HepG2 (cell line): Measurements from ENCODE around the gene CDK5RAP2. TPM values are rescaled to one million over a fixed set of nuclear protein-coding genes. Genes with fewer than 3 reads are reported as not detected.

Experiments used
- AHDC1 ChIP-seq: sonication (generic); formaldehyde crosslinking; IDR thresholded peaks from 2 replicates; pipeline ENCODE4 v1.5.1; 2020; ENCODE audit warnings: mild to moderate bottlenecking, missing genetic modification reagents, borderline replicate concordance
- AHR ChIP-seq: IDR thresholded peaks from 2 replicates; pipeline ENCODE4 v1.6.1; 2018; ENCODE audit warnings: missing genetic modification reagents, missing compliant biosample characterization
- ARNT2 ChIP-seq: sonication (generic); formaldehyde crosslinking; IDR thresholded peaks from 2 replicates; pipeline ENCODE4 v1.8.0; 2022; ENCODE audit warnings: mild to moderate bottlenecking, low read depth, missing genetic modification reagents, moderate library complexity
- ATF3 ChIP-seq: sonication (generic); formaldehyde crosslinking; IDR thresholded peaks from 2 replicates; pipeline ENCODE4 v1.4.0; 2020; ENCODE audit warnings: missing genetic modification reagents
- ISX ChIP-seq: sonication (generic); formaldehyde crosslinking; conservative IDR thresholded peaks from 2 replicates; pipeline ENCODE4 v1.5.0; 2020; ENCODE audit warnings: missing genetic modification reagents
- JDP2 ChIP-seq: sonication (generic); formaldehyde crosslinking; IDR thresholded peaks from 2 replicates; pipeline ENCODE4 v1.8.1; 2022; ENCODE audit warnings: missing genetic modification reagents, borderline replicate concordance
- MAFK ChIP-seq, 2 experiments: IDR thresholded peaks in 1 of 2; conservative IDR thresholded peaks in 1 of 2; 2 replicates each; pipeline ENCODE4 v1.6.1; 2011; ENCODE audit warnings: improper control_type of control experiment in 2 of 2, low read length in 2 of 2
- MBNL3 ChIP-seq: fragments of 250-450 bp; sonication (Bioruptor Pico); conservative IDR thresholded peaks from 2 replicates; pipeline ENCODE4 v1.8.0; 2022; ENCODE audit warnings: mild to moderate bottlenecking, inconsistent platforms
- MTA1 ChIP-seq: sonication (generic); formaldehyde crosslinking; IDR thresholded peaks from 2 replicates; pipeline ENCODE4 v1.4.0; 2020; ENCODE audit warnings: missing genetic modification reagents, mild to moderate bottlenecking, borderline replicate concordance
- PATZ1 ChIP-seq: sonication (generic); formaldehyde crosslinking; IDR thresholded peaks from 2 replicates; pipeline ENCODE4 v1.4.0; 2020; ENCODE audit warnings: missing genetic modification reagents
- PHF8 ChIP-seq: sonication (generic); formaldehyde crosslinking; IDR thresholded peaks from 2 replicates; pipeline ENCODE4 v1.5.0; 2020; ENCODE audit warnings: missing genetic modification reagents
- ZBTB37 ChIP-seq: sonication (generic); formaldehyde crosslinking; IDR thresholded peaks from 2 replicates; pipeline ENCODE4 v1.4.0; 2020; ENCODE audit warnings: mild to moderate bottlenecking, missing genetic modification reagents
- ZNF431 ChIP-seq: sonication (generic); formaldehyde crosslinking; IDR thresholded peaks from 2 replicates; pipeline ENCODE4 v1.9.0; 2022; ENCODE audit warnings: missing genetic modification reagents, low read depth, mild to moderate bottlenecking, borderline replicate concordance
- ZNF556 ChIP-seq: sonication (generic); formaldehyde crosslinking; IDR thresholded peaks from 2 replicates; pipeline ENCODE4 v1.4.0; 2020; ENCODE audit warnings: mild to moderate bottlenecking, missing genetic modification reagents, borderline replicate concordance
- ZNF563 ChIP-seq: sonication (generic); formaldehyde crosslinking; IDR thresholded peaks from 2 replicates; pipeline ENCODE4 v1.8.0; 2022; ENCODE audit warnings: mild to moderate bottlenecking, moderate library complexity, missing genetic modification reagents
- ZNF577 ChIP-seq: sonication (generic); formaldehyde crosslinking; IDR thresholded peaks from 2 replicates; pipeline ENCODE4 v1.4.0; 2020; ENCODE audit warnings: mild to moderate bottlenecking, low read depth, missing genetic modification reagents, borderline replicate concordance
- ZNF703 ChIP-seq: sonication (generic); formaldehyde crosslinking; IDR thresholded peaks from 2 replicates; pipeline ENCODE4 v1.5.1; 2020; ENCODE audit warnings: missing genetic modification reagents, mild to moderate bottlenecking, moderate library complexity, borderline replicate concordance
- ZNF704 ChIP-seq: sonication (generic); formaldehyde crosslinking; IDR thresholded peaks from 2 replicates; pipeline ENCODE4 v1.8.1; 2023; ENCODE audit warnings: mild to moderate bottlenecking, inconsistent platforms, moderate library complexity, missing genetic modification reagents, borderline replicate concordance
- polyA plus RNA-seq, 8 experiments: library from polyadenylated mRNA; depleted of rRNA in 3 of 8; stranded (reverse) in 7 of 8; unstranded in 1 of 8; fragments of >200 nt; fragmentation: Illumina TruSeq in 4 of 8; extraction: Trizol in 4 of 8; gene quantifications; 2 replicates each; pipeline versions ENCODE4 v1.2.1 to v1.2.3, GENCODE V29; 2011 to 2016; ENCODE audit warnings: low read depth in 4 of 8, missing spikeins in 1 of 8, mixed read lengths in 1 of 8; ENCODE audit not compliant: insufficient read depth in 1 of 8
- total RNA-seq, 5 experiments: library from RNA; depleted of rRNA; stranded (reverse); fragments of >200 nt; fragmentation: Illumina TruSeq; extraction: Trizol; gene quantifications; 2 replicates each; pipeline ENCODE4 v1.2.3, GENCODE V29; 2016; ENCODE audit warnings: low read depth in 1 of 5

CDK5RAP2 gene
- total and polyA plus RNA-seq, 2 of the 13 experiments (the other 11 are each of a cell fraction or from before 2014, with no cell fraction given): 31.8 to 42.2 TPM

- no peak for TF ChIP-seq AHDC1 (CRISPR knock-in tag)
- TF ChIP-seq ZNF704 (CRISPR knock-in tag): no peak
- TF ChIP-seq MAFK (conservative IDR thresholded peaks at IDR 0.05 in 1 of 2, IDR thresholded peaks at IDR 0.05 in 1 of 2; ENCODE audit: low read length in 2 of 2): no peak
- TF ChIP-seq ZBTB37 (CRISPR knock-in tag): no peak
- 0 out of 2 replicates have a peak, but pooled peaks have one; percentile 31 for TF ChIP-seq ARNT2
- TF ChIP-seq ISX (CRISPR knock-in tag): no peak
- no peak for TF ChIP-seq ZNF703 (CRISPR knock-in tag)
- TF ChIP-seq PHF8: no peak
- TF ChIP-seq MTA1 (CRISPR knock-in tag): no peak
- TF ChIP-seq ZNF577: no peak
- TF ChIP-seq ZNF431 (CRISPR knock-in tag): no peak
- no peak for TF ChIP-seq ZNF563 (CRISPR knock-in tag)
- no peak for TF ChIP-seq ATF3 (CRISPR knock-in tag)
- TF ChIP-seq JDP2 (CRISPR knock-in tag): no peak
- peak; percentile 18; the same call in 1 of the 2 replicates for TF ChIP-seq PATZ1 (CRISPR knock-in tag)
- no peak for TF ChIP-seq MBNL3
- no peak for TF ChIP-seq AHR (CRISPR knock-in tag)
- no peak for TF ChIP-seq ZNF556 (CRISPR knock-in tag)
These were observed 192.5 kb downstream of the CDK5RAP2 start (continued) for GRCh38 chr9:120387257-120388002.
